Hepatocyte (in vitro differentiated cells): Measurements from ENCODE around the gene SPDEF.

Experiments
- CTCF ChIP-seq: fragments of 200-600 bp; sonication (generic); IDR thresholded peaks from 2 replicates; pipeline ENCODE4 v1.5.1; 2016; ENCODE audit warnings: antibody characterized with exemption, mild to moderate bottlenecking; ENCODE audit not compliant: poor library complexity
- EZH2 ChIP-seq: fragments of 200-600 bp; sonication (generic); IDR thresholded peaks from 2 replicates; pipeline ENCODE4 v1.6.1; 2016; ENCODE audit warnings: antibody characterized with exemption, mild to moderate bottlenecking, borderline replicate concordance
- EZH2phosphoT487 ChIP-seq: fragments of 200-600 bp; sonication (generic); IDR thresholded peaks from one replicate; pipeline ENCODE4 v1.6.1; 2018; ENCODE audit warnings: antibody characterized with exemption, mild to moderate bottlenecking, low read depth, moderate library complexity; ENCODE audit not compliant: unreplicated experiment, severe bottlenecking

- no peak for TF ChIP-seq CTCF
- no peak for TF ChIP-seq EZH2
- no peak for TF ChIP-seq EZH2phosphoT487
Measured at GRCh38 chr6:34490390-34491090, 65.6 kb downstream of the SPDEF start.
